Neuronal stem cell (in vitro differentiated cells): ENCODE data around the gene SHC1.

Experiments
- DNase-seq: peaks from one replicate; pipeline ENCODE4 v3.0.0-alpha.2; 2013; ENCODE audit warnings: low spot score
- H2AFZ ChIP-seq: one replicate; pipeline ENCODE4 v1.6.1; 2013; ENCODE audit warnings: mild to moderate bottlenecking, low read length, inconsistent platforms
- H2AK5ac ChIP-seq: 2 replicates; pipeline ENCODE4 v1.6.1; 2013; ENCODE audit warnings: low read depth, mild to moderate bottlenecking, inconsistent platforms, low read length, moderate library complexity, mixed read lengths
- H2BK120ac ChIP-seq: 2 replicates; pipeline ENCODE4 v1.6.1; 2013; ENCODE audit warnings: low read depth, mild to moderate bottlenecking, inconsistent platforms, low read length, moderate library complexity, mixed read lengths
- H2BK12ac ChIP-seq: one replicate; pipeline ENCODE4 v1.6.1; 2013; ENCODE audit warnings: low read length, inconsistent platforms
- H2BK15ac ChIP-seq: 2 replicates; pipeline ENCODE4 v1.6.1; 2013; ENCODE audit warnings: mild to moderate bottlenecking, low read length, inconsistent platforms, mixed read lengths
- H2BK5ac ChIP-seq: one replicate; pipeline ENCODE4 v1.6.1; 2013; ENCODE audit warnings: inconsistent platforms, mild to moderate bottlenecking, low read length, moderate library complexity
- H3K14ac ChIP-seq: one replicate; pipeline ENCODE4 v1.6.1; 2013; ENCODE audit warnings: low read length, inconsistent platforms
- H3K18ac ChIP-seq: 2 replicates; pipeline ENCODE4 v1.6.1; 2013; ENCODE audit warnings: low read length, inconsistent platforms
- H3K23ac ChIP-seq: 2 replicates; pipeline ENCODE4 v1.6.1; 2013; ENCODE audit warnings: low read depth, mild to moderate bottlenecking, mixed read lengths, low read length, inconsistent platforms; ENCODE audit not compliant: poor library complexity
- H3K27ac ChIP-seq: replicated peaks from 3 replicates; pipeline ENCODE4 v1.5.1; 2013; ENCODE audit warnings: low read length, inconsistent platforms
- H3K27me3 ChIP-seq, 3 experiments: 2 replicates each; pipeline ENCODE4 v1.6.1; 2013; ENCODE audit warnings: low read length in 3 of 3, mild to moderate bottlenecking in 2 of 3, inconsistent platforms in 1 of 3, low read depth in 1 of 3, mixed read lengths in 1 of 3, moderate library complexity in 1 of 3; ENCODE audit not compliant: control insufficient read depth in 3 of 3, insufficient read depth in 3 of 3
- H3K36me3 ChIP-seq, 2 donors: replicated peaks in 1 of 2; 2 replicates each; pipeline ENCODE4 v1.6.1; 2013; ENCODE audit warnings: low read length in 2 of 2; ENCODE audit not compliant: control insufficient read depth in 2 of 2, insufficient read depth in 2 of 2
- H3K4ac ChIP-seq: 2 replicates; pipeline ENCODE4 v1.6.1; 2013; ENCODE audit warnings: inconsistent platforms, mild to moderate bottlenecking, low read length, moderate library complexity
- H3K4me1 ChIP-seq, 2 donors: 1 replicate in 1 of 2; 2 replicates in 1 of 2; pipeline ENCODE4 v1.6.1; 2013; ENCODE audit warnings: low read length in 2 of 2, low read depth in 1 of 2; ENCODE audit not compliant: control insufficient read depth in 2 of 2, insufficient read depth in 1 of 2
- H3K4me2 ChIP-seq: one replicate; pipeline ENCODE4 v1.6.1; 2013; ENCODE audit warnings: mild to moderate bottlenecking, low read length, inconsistent platforms; ENCODE audit not compliant: insufficient read depth, poor library complexity, severe bottlenecking
- H3K4me3 ChIP-seq, 2 donors: 2 replicates each; pipeline ENCODE4 v1.5.1; 2013; ENCODE audit warnings: low read length in 2 of 2, mild to moderate bottlenecking in 2 of 2, inconsistent platforms in 1 of 2, moderate library complexity in 1 of 2
- H3K79me1 ChIP-seq: one replicate; pipeline ENCODE4 v1.6.1; 2013; ENCODE audit warnings: low read depth, mild to moderate bottlenecking, inconsistent platforms, low read length, moderate library complexity
- H3K9ac ChIP-seq: one replicate; pipeline ENCODE4 v1.6.1; 2013; ENCODE audit warnings: mild to moderate bottlenecking, low read depth, low read length, inconsistent platforms; ENCODE audit not compliant: poor library complexity
- H3K9me3 ChIP-seq, 2 donors: replicated peaks in 1 of 2; 2 replicates each; pipeline versions ENCODE3 to v1.6.1; 2013; ENCODE audit warnings: low read length in 2 of 2, mild to moderate bottlenecking in 2 of 2, inconsistent platforms in 1 of 2, low read depth in 1 of 2, mixed read lengths in 1 of 2, moderate library complexity in 1 of 2; ENCODE audit not compliant: control insufficient read depth in 2 of 2, insufficient read depth in 1 of 2
- H4K8ac ChIP-seq: one replicate; pipeline ENCODE4 v1.6.1; 2013; ENCODE audit warnings: low read depth, mild to moderate bottlenecking, inconsistent platforms, low read length, moderate library complexity
- H4K91ac ChIP-seq: one replicate; pipeline ENCODE4 v1.6.1; 2013; ENCODE audit warnings: low read length, low read depth, mild to moderate bottlenecking, inconsistent platforms; ENCODE audit not compliant: poor library complexity
- WGBS, 2 donors: extraction: QIAGEN DNeasy Blood & Tissue Kit; methylation state at CpG; one replicate each; pipeline ENCODE4 v1.1.7; 2013; ENCODE audit warnings: missing lambda C conversion rate in 2 of 2, mixed read lengths in 1 of 2; ENCODE audit not compliant: insufficient read length in 2 of 2, insufficient replicate concordance in 1 of 2; ENCODE audit errors: extremely low coverage in 2 of 2; 5-methylcytosine and 5-hydroxymethylcytosine counted together

The SHC1 gene

GRCh38 chr1:155004352-155005075 is 34.0 kb upstream of the SHC1 start:
- H3K4me3 ChIP-seq: peak overlapping the region; percentile 89 to 90
- H2BK5ac ChIP-seq: peak overlapping the region; percentile 97
- H2BK15ac ChIP-seq: peak overlapping the region; percentile 47
- peaks cover 12% of the 10 kb centered on the region for H3K79me1 ChIP-seq
- DNase-seq: no peak
- H4K91ac ChIP-seq: no peak overlapping the region
- H2BK120ac ChIP-seq: no peak overlapping the region
- H2BK12ac ChIP-seq: peak overlapping the region; percentile 3
- no peak overlapping the region for H3K14ac ChIP-seq
- peak overlapping the region; percentile 65 for H4K8ac ChIP-seq
- H2AFZ ChIP-seq: peak overlapping the region; percentile 84
- H3K18ac ChIP-seq: peak overlapping the region; percentile 60
- H2AK5ac ChIP-seq: peak overlapping the region; percentile 72
- peaks cover 20 to 23% of the 10 kb centered on the region in 2 donors for H3K4me1 ChIP-seq
- no peak overlapping the region for H3K23ac ChIP-seq
- no peak overlapping the region for H3K4ac ChIP-seq
- H3K9me3 ChIP-seq: no peaks in the 10 kb centered on the region
- WGBS, 2 donors: no CpG with 5 or more reads among the region's 5 CpGs
- H3K36me3 ChIP-seq: no peaks in the 10 kb centered on the region
- H3K9ac ChIP-seq: peak overlapping the region; percentile 3
- no peaks in the 10 kb centered on the region for H3K27me3 ChIP-seq
- H3K27ac ChIP-seq: peak overlapping the region; percentile 9
- H3K4me2 ChIP-seq: peak overlapping the region; percentile 99

- WGBS, 2 donors: no CpG with 5 or more reads among the region's 34 CpGs
- Histone ChIP-seq H3K9me3 (no peaks in the 10 kb centered on the region), H2BK120ac (peak overlapping the region; percentile 94), H3K4me1 (peaks cover 22% of the 10 kb centered on the region in 2 donors), H3K36me3 (no peaks in the 10 kb centered on the region), H4K8ac (no peak overlapping the region), H3K27me3 (no peaks in the 10 kb centered on the region), H3K23ac (peak overlapping the region; percentile 80), H3K4me3 (peak overlapping the region; percentile 89 to 90), H3K4ac (peak overlapping the region; percentile 95), H3K18ac (peak overlapping the region; percentile 97), H4K91ac (peak overlapping the region; percentile 85), H2BK12ac (peak overlapping the region; percentile 3), H3K14ac (peak overlapping the region; percentile 94), H2BK15ac (peak overlapping the region; percentile 69), H3K9ac (peak overlapping the region; percentile 85), H3K4me2 (peak overlapping the region; percentile 99), H2AK5ac (peak overlapping the region; percentile 72), H3K79me1 (peaks cover 12% of the 10 kb centered on the region), H3K27ac (peak overlapping the region; percentile 40), H2BK5ac (peak overlapping the region; percentile 97), H2AFZ (peak overlapping the region; percentile 84)
- no peak for DNase-seq
These were observed 33.3 kb upstream of the SHC1 start for GRCh38 chr1:155003766-155004351.

- no peaks in the 10 kb centered on the region for H3K36me3 ChIP-seq
- peak overlapping the region; percentile 94 for H3K14ac ChIP-seq
- peak overlapping the region; percentile 69 for H2BK15ac ChIP-seq
- H2BK120ac ChIP-seq: peak overlapping the region; percentile 94
- H3K79me1 ChIP-seq: peaks cover 12% of the 10 kb centered on the region
- DNase-seq: no peak
- H3K23ac ChIP-seq: peak overlapping the region; percentile 80
- peak overlapping the region; percentile 72 for H2AK5ac ChIP-seq
- H2AFZ ChIP-seq: peak overlapping the region; percentile 84
- peak overlapping the region; percentile 97 for H2BK5ac ChIP-seq
- H3K9me3 ChIP-seq: no peaks in the 10 kb centered on the region
- H3K18ac ChIP-seq: peak overlapping the region; percentile 97
- peak overlapping the region; percentile 40 for H3K27ac ChIP-seq
- no peak overlapping the region for H2BK12ac ChIP-seq
- no peaks in the 10 kb centered on the region for H3K27me3 ChIP-seq
- peak overlapping the region; percentile 85 for H4K91ac ChIP-seq
- no peak overlapping the region for H4K8ac ChIP-seq
- peak overlapping the region; percentile 89 to 90 for H3K4me3 ChIP-seq
- peak overlapping the region; percentile 95 for H3K4ac ChIP-seq
- no CpG with 5 or more reads among the region's 37 CpGs for WGBS, 2 donors
- peak overlapping the region; percentile 85 for H3K9ac ChIP-seq
- H3K4me1 ChIP-seq: peaks cover 18 to 20% of the 10 kb centered on the region in 2 donors
- peak overlapping the region; percentile 99 for H3K4me2 ChIP-seq
These were observed 32.7 kb upstream of the SHC1 start for GRCh38 chr1:155003227-155003765.
